Suprapubic skin (tissue), 4 donors: Measurements from ENCODE around the gene GALNT2. TPM values are rescaled to one million over a fixed set of nuclear protein-coding genes. Genes with fewer than 3 reads are reported as not detected.

Experiments used
- DNase-seq, 2 donors: peaks; one replicate each; pipeline ENCODE4 v3.0.0-alpha.2; 2019; ENCODE audit warnings: low spot score in 2 of 2
- H3K27ac ChIP-seq: fragments of 200-600 bp; sonication (generic); one replicate; pipeline ENCODE4 v1.5.1; 2019
- H3K27me3 ChIP-seq: fragments of 200-600 bp; sonication (generic); one replicate; pipeline ENCODE4 v1.5.1; 2019
- H3K36me3 ChIP-seq: fragments of 200-600 bp; sonication (generic); one replicate; pipeline ENCODE4 v1.5.1; 2019
- H3K4me1 ChIP-seq: fragments of 200-600 bp; sonication (generic); one replicate; pipeline ENCODE4 v1.5.1; 2019
- H3K4me3 ChIP-seq: fragments of 200-600 bp; sonication (generic); one replicate; pipeline ENCODE4 v1.5.1; 2019; ENCODE audit warnings: mild to moderate bottlenecking
- H3K9me3 ChIP-seq: fragments of 200-600 bp; sonication (generic); one replicate; pipeline ENCODE4 v1.5.1; 2019
- CTCF ChIP-seq, 2 donors: fragments of 200-600 bp in 1 of 2; fragments of 450-650 bp in 1 of 2; sonication (generic) in 1 of 2; IDR thresholded peaks; one replicate each; pipeline ENCODE4 v1.5.1; 2016 to 2019; ENCODE audit warnings: antibody characterized with exemption in 2 of 2, mild to moderate bottlenecking in 1 of 2, moderate library complexity in 1 of 2
- EP300 ChIP-seq: sonication (generic); formaldehyde crosslinking; IDR thresholded peaks from one replicate; pipeline ENCODE4 v1.6.1; 2017; ENCODE audit warnings: antibody characterized with exemption
- POLR2A ChIP-seq, 2 donors: fragments of 450-650 bp; IDR thresholded peaks; one replicate each; pipeline ENCODE4 v1.6.1; 2017; ENCODE audit warnings: antibody characterized with exemption in 2 of 2, mild to moderate bottlenecking in 2 of 2, moderate library complexity in 2 of 2
- POLR2AphosphoS5 ChIP-seq, 3 donors: sonication (generic); formaldehyde crosslinking; IDR thresholded peaks; one replicate each; pipeline ENCODE4 v1.6.1; 2017; ENCODE audit warnings: antibody characterized with exemption in 3 of 3
- WGBS: methylation state at CpG from one replicate; pipeline ENCODE4 v1.1.5; 2018; 5-methylcytosine and 5-hydroxymethylcytosine counted together
- total RNA-seq, 4 donors: library from RNA; depleted of rRNA; stranded (reverse); fragments of >200 nt; gene quantifications; one replicate each; pipeline ENCODE4 v1.1.0, GENCODE V29; 2016

Gene GALNT2
- total RNA-seq, 4 donors from 2014 or later, result 24.1 to 40.2 (median 36.4) TPM

- 97% methylated on average over 13 of the region's 13 CpGs for WGBS
- H3K27me3 ChIP-seq, result no peaks in the 10 kb centered on the region
- peaks cover 30% of the 10 kb centered on the region for H3K4me1 ChIP-seq
- H3K9me3 ChIP-seq, result no peaks in the 10 kb centered on the region
- H3K27ac ChIP-seq, result no peak overlapping the region
- no peak overlapping the region for H3K4me3 ChIP-seq
- TF ChIP-seq CTCF (IDR thresholded peaks at IDR 0.05) (no peak), POLR2AphosphoS5 (IDR thresholded peaks at IDR 0.05) (no peak), POLR2A (IDR thresholded peaks at IDR 0.05) (no peak), EP300 (no peak)
- no peak for DNase-seq
- no peaks in the 10 kb centered on the region for H3K36me3 ChIP-seq
These were observed 143.9 kb downstream of the GALNT2 start for GRCh38 chr1:230210981-230211336.

GRCh38 chr1:230211436-230212145 lies 144.6 kb downstream of the GALNT2 start:
- Histone ChIP-seq H3K4me3 (no peak overlapping the region), H3K9me3 (no peaks in the 10 kb centered on the region), H3K27me3 (no peaks in the 10 kb centered on the region), H3K4me1 (peaks cover 29% of the 10 kb centered on the region), H3K36me3 (no peaks in the 10 kb centered on the region), H3K27ac (peak overlapping the region; percentile 3)
- WGBS, result 94% methylated on average over 8 of the region's 8 CpGs
- TF ChIP-seq POLR2AphosphoS5 (IDR thresholded peaks at IDR 0.05) (no peak), CTCF (IDR thresholded peaks at IDR 0.05) (no peak), EP300 (no peak), POLR2A (IDR thresholded peaks at IDR 0.05) (no peak)
- no peak for DNase-seq

GRCh38 chr1:230212405-230212936 lies 145.4 kb downstream of the GALNT2 start:
- WGBS, result 74% methylated on average over 7 of the region's 7 CpGs
- no peaks in the 10 kb centered on the region for H3K9me3 ChIP-seq
- H3K27ac ChIP-seq, result peak overlapping the region; percentile 3
- no peaks in the 10 kb centered on the region for H3K27me3 ChIP-seq
- no peak for TF ChIP-seq POLR2A (IDR thresholded peaks at IDR 0.05)
- no peak for TF ChIP-seq EP300
- TF ChIP-seq POLR2AphosphoS5 (IDR thresholded peaks at IDR 0.05), result no peak
- no peak for TF ChIP-seq CTCF (IDR thresholded peaks at IDR 0.05)
- H3K4me1 ChIP-seq, result peaks cover 28% of the 10 kb centered on the region
- no peaks in the 10 kb centered on the region for H3K36me3 ChIP-seq
- DNase-seq, result no peak
- no peak overlapping the region for H3K4me3 ChIP-seq

- TF ChIP-seq POLR2A (IDR thresholded peaks at IDR 0.05) (no peak), CTCF (IDR thresholded peaks at IDR 0.05) (peak; percentile 8 to 26)
- no peak overlapping the region for H3K4me3 ChIP-seq
These were observed 148.0 kb downstream of the GALNT2 start for GRCh38 chr1:230215031-230215430.

GRCh38 chr1:230215529-230215928 lies 148.5 kb downstream of the GALNT2 start:
- no peak for TF ChIP-seq EP300
- TF ChIP-seq POLR2A (IDR thresholded peaks at IDR 0.05), result no peak
- no peak for TF ChIP-seq POLR2AphosphoS5 (IDR thresholded peaks at IDR 0.05)
- TF ChIP-seq CTCF (IDR thresholded peaks at IDR 0.05), result no peak
- Histone ChIP-seq H3K36me3 (no peaks in the 10 kb centered on the region), H3K4me3 (no peak overlapping the region), H3K9me3 (no peaks in the 10 kb centered on the region), H3K27me3 (no peaks in the 10 kb centered on the region), H3K4me1 (peaks cover 20% of the 10 kb centered on the region), H3K27ac (no peak overlapping the region)
- 45% methylated on average over 1 of the region's 1 CpG for WGBS
- DNase-seq, result no peak

More at GRCh38 chr1:230215031-230215430, 148.0 kb downstream of the GALNT2 start:
- Histone ChIP-seq H3K9me3 (no peaks in the 10 kb centered on the region), H3K27me3 (no peaks in the 10 kb centered on the region), H3K27ac (no peak overlapping the region), H3K36me3 (no peaks in the 10 kb centered on the region), H3K4me1 (peaks cover 21% of the 10 kb centered on the region)
- no peak for DNase-seq
- WGBS, result 14% methylated on average over 7 of the region's 7 CpGs
